ENCODE measurements around the gene CENPO. TPM values are rescaled to one million over a fixed set of nuclear protein-coding genes. Genes with fewer than 3 reads are reported as not detected.

The CENPO gene
- polyA plus RNA-seq, 3 donors: 0.99 to 3.1 (median 2.5) TPM

Other genes with a start within 250 kb of the CENPO start
- 10 to 100 TPM; 15.5 to 23.1 (median 20.7) TPM for gene PTRHD1, start within 50 bp of the CENPO start, polyA plus RNA-seq
- 100 to 1,000 TPM in 1 of 3 donors, 10 to 100 TPM in 2; 16.4 to 120 (median 96.4) TPM for gene ADCY3, start 126.8 kb downstream of the CENPO start, polyA plus RNA-seq
- 10 to 100 TPM in 1 of 3 donors, 1 to 10 TPM in 2; 2.1 to 10.9 (median 3.7) TPM for gene DNAJC27, start 178.5 kb downstream of the CENPO start, polyA plus RNA-seq
- gene EFR3B, start 248.7 kb downstream of the CENPO start, polyA plus RNA-seq: 1 to 10 TPM in 1 of 3 donors, under 1 TPM in 2; 0.18 to 1.1 (median 0.49) TPM

Measured in adipose tissue (tissue), 3 donors.